Measurements from ENCODE around the gene DSCAML1.

The DSCAML1 gene

DNA sequence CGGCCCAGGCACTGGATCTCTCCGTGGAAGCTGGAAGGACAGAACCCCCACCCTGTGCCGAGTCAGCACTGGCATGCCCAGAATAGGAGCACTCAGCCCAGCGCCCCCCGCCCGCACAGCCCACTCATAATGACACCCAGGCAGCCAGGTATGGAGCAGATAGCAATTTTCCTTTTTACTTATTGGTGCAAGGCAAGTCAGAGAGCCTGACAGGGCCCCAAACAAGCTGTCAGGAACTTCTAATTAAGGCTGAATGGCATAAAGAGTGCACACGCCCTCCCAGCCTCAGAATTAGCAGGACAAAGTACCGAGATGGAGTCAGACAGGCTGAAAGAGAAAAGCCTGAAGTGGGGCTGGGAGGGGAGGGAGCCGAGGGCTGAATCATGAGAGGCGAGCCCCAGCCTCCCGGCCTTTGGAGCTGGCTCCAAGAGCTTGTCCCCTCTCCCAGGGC is 76.9 kb downstream of the DSCAML1 start:
- no peak for DNase-seq

DNA sequence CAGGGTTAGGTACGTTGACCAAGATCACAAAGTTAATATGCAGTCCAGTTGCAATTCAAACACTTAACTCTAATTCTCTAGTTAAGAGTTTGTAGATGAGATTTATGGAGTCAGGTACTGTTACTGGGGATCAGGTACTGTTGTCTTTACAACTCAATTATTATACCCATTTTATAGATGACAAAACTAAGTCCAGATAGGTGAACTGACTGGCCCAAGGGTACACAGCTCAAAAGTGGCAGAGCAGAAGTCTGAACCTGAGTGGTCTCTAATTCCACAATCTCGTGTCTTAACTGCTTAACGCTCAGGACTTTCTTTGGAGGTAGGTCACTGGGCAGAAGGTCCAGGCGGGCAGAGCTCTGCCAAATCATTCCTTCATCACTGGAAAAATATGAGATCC is 77.5 kb downstream of the DSCAML1 start:
- DNase-seq, result no peak

DNA sequence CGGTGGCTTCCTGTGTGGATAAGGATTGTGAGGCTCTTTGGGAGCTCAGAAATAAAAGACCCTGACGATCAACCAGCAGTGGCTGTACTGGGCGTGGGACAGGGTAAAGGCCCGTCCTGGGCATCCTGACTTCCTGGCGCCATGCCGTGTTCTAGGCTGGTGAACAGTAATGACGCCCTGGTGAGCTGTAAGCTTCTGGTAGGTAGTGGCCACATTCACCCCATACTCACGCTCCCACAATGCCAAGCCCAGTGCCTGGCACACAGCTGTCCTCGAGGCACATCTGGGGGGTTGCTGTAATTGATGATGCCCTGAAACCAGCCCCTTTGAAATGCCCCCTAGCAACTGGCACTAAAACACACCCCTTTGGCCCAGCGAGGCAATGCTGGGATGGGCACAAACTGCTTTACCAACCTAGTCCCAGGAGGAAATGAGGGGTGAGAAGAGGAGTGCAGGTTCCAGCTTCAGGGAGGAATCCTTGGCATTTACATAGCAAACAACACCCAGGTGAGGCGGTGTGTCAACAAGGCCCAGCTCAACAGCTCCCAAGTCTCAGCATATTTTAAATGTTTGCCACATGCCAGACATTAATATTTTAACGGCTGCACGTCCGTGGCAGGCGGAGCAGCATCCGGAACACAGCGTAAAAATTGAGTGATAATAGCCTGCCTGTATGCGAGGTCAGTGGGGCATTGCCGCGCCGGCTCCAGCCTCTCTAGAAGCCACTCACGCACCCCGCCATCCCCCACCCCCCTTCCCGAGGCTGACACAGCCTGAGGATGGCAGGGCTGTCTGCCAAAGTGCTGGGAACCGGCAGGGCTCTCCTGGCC is 79.3 kb downstream of the DSCAML1 start:
- no peak for DNase-seq

DNA sequence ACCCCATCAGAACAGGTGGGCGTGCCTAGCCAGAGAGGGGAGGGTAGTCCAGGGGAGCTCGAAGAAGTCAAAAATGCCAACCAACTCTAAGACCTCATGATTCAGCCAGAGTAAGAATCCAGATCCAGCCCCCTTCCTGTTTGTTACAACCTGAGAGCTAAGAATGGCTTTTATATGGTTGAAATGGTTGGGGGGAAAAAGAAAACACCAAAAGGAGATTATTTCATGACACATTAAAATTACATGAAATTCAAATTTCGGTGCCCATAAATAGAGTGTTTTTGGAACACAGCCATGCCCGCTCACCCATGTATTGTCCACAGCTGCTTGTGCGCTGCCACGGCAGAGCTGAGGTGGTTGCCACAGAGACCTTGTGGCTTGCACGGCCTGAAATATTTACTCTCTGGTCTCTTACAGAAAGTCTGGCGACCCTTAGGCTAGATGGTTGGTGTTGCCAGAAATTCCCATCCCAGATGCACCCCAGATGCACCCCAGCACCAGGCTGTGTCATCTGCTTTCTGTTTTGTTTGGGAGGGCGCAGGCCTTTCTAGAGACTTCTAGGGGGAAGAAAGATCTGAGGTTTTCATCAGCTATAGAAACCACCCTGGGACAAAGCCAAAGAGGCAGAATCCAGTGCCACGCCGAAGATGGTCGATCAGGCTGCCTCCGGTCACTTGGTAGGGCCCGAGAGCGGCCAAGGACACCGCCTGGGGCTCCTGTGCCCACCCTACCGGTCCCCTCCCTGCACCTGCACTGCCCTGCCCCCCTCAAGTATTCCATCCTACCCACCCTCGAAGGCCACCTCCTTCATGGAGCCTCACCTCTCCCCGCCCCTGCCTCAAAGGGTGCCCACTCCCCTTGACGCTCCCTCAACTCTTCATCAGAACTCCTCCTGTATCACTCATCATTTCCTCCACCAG is 80.2 kb downstream of the DSCAML1 start:
- no peak for DNase-seq

DNA sequence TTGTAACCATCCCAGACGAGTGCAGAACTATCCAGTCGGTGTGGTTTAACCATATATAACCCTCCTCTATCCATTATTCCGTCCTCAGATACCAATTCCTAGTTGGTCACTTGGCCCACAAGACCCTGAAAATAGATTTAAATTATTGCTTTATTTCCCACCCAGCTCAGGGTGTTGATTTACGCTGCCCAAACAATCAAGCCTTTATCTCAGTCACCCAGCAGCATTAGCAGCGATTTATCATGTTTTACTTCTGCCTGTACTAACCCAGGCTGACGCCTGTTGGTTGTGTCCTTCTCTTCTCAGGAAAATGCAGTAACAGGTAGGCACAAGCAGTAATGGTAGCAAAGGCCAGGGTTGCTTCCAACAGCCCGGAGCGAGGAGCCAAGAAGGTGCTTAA is 81.2 kb downstream of the DSCAML1 start:
- DNase-seq, result no peak

DNA sequence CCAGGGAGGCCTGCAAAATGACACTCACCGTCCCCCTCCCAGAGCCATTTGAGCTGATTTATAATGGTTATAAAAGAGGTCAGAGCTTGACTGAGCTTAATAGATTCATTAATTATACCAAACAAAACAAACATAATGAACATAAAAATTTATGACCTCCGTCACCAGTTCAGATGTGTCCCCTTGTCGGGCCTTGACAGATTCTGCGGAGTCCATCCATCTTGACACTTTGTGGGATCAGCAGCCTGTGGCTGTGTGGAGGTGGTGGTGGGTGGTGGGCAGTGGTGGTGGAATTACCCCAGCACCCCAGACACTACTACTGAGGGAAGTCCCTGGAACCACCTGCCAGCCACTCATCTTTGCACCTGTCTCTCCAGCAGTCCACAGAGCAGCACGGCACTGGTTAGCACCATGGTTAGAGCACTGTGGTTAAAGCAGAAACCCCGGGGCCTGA is 83.5 kb downstream of the DSCAML1 start:
- no peak for DNase-seq

DNA sequence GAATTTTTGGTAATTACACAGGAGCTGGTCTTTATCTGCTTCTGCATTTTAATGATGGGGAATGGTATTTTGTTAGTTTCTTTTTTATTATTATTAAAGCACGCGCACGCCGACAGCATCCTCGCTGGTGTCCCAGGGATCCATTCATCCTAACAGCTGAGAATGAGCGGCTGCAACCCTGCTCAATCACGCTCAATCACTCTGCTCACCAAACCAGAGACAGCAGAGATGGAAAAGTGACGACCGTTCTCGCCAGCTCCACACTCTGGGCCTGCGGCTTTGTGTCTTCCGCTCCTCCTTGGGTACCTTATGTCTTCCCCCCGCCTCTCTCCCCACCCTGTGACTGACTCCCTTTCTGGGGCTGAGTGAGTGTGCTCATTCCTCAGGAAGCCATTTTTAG is 84.5 kb downstream of the DSCAML1 start:
- no peak for DNase-seq

DNA sequence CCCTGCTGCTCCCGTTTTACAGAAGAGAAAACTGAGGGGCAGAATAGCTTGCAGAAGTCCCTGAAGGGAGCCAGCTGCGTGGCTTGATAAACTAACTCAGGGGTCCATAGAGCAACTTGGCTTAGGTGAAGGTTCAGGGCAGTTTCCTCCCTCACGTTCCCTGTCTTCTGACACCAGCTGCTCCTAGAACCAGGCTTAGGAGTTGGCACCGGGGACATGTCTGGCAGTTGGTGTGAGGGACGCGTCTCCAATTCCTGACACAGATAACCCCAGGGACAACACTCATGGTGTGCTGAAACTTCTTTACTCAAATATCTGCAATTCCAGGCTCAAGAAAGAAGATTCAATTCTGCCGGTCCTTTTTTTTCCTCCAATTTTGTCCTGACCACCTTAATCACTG is 85.7 kb downstream of the DSCAML1 start:
- no peak for DNase-seq

DNA sequence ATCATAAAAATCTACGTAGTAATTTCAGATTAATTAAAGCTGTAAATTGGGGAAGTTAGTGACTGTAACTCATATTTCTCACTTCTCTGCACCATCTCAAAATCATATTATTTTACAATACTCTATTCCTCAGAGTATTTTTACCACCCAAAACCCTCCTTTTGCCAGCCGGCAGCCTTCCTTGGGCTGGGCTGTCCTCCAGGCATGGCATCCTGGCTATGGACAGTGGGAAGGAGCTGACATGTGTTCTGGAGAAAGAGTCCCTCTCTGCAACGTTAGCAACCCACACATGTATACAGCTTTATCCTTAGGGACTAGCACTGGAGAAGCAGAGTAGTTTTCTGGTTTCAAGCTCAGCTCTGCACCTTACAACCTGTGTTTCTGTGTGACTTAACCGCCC is 86.8 kb downstream of the DSCAML1 start:
- DNase-seq, result no peak

DNA sequence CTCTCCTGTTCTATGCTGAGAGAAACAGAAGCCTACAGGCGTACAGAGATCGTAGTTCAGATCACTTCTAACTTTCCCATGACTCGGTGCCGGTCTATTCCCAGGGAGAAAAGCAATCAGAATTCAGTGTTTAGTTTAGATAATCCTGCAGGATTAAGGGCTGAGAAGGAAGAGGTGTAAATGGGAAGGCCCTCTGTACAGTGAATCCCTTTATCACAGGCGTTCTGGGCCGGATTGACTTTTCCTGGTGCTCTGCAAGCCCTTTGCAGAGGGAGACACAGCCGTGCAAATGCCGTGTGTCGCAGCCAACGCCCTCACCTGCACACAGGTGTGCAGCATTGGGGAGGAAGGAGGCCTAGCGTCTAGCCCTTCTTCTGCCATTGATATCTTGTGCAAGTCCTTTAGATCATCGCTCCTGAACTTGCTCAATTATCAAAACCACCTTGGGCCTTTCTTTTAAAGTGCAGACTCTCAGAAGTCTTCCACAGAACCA is 90.6 kb downstream of the DSCAML1 start:
- DNase-seq, result no peak

DNA sequence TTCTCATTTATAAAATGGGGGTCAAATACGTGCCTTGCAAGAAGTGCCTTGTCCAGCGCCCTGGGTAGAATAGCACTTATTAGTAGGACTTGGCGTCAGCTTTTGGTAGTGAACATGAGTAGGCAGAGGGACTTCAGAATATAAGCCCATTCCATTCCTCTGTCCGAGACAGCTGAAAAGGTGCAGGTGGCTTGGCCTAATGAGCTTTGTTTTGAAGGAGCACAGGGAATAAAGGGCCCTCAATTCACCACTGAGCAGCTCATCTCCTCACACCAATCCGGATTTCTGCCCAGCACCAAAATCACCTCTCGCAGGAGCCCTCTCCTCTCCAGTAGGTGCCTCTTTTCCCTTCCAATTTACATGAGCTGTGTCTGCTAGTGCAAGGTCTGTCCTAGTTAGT is 91.2 kb downstream of the DSCAML1 start:
- DNase-seq, result no peak

DNA sequence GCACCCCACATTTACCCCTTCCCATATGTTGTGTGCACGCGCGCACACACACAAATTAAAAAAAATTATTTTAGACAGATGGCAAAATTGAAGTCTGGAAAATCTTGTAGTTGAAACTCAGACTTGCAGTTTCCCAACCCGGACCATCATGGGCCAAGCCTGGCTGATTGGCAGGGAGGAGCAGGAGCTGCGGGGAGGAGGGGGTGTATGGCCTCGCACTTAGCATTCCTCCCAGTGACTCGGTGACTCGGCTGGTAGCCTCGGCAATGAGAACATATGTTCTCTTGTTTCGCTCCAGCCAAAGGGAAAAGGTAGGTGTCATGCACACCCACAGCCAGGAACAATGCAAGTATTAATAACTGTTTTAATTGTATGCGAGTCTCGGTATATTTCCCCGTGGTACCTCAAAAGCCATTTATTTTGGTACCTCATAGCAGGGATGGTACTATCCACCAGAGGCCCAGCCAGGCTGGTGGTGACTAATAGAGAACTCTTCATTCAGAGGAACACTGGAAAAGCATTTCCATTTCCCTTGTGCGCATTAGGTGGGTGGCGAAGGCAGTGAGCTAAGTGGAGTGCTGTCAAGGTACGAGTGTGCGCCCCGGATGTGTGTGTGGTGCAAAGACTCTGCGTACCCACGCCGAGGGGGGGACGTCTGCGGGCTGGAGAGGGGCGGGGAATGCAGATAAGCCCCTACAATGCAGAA is 92.5 kb downstream of the DSCAML1 start:
- no peak for DNase-seq

DNA sequence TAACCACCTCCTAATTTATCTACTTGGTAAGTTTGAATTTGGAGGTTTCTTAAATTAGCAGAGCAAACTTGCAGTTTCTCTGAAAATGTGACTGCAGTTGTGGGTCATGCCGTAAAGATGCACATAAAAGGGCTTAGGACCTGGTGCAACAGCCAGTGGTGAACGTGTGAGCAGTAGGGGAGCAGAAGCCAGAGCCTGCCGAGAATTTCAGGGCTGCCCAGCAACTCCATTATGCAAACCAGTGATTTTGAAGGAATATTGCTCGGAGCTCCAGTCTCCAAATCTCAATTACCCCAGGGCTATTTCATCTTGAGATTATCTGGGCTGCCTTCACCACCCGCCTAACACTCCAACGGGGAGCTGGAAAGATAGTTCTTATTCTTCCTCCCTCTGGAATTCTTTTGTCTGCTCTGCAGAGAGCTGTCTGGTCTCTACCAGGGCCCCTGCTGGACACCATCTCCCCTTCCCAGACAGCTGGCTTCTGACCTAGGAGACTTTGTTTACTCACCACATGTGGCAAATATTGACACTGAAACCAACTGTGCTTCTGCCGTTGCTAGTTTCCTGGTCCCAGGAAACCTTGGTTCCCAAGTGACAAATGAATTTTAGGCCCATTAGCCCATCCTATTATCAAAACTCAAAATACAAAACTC is 93.9 kb downstream of the DSCAML1 start:
- DNase-seq, result no peak

DNA sequence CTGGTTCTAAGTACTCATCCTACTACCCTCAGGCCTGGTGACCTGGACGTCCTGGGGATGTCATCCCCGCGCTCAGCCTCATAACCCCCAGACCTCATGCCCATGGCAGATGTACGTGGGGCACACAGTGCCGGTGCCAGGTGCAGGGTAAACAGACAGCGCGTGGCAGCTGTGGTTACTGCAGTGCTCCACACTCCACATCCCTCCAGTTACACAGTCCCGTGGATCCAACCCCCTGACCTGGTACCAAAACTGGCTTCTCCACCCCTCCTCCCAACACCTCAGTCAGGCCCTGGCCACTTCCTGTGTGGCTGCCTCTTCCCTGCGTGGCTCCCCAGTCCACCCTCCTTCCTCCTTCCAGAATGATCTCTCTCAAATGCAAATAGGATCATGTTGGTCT is 95.2 kb downstream of the DSCAML1 start:
- DNase-seq, result no peak

DNA sequence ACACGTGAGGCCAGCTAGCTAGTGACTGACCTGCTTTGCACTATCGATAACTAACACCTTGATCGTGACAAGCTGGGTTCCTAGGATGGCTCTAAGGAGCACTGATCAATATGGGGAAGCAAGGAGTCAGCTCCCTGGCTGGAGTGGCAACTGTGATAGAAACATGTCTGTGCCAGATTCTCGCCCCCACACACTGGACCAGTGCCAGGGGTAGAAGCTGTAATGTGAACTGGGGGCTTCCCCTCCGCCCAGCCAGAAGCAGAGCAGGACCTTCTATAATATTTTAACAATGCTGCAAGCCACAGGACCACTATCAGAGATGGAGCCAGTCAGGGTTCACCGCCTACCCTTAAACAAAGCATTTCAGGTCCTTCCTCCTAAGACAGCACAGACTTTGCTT is 96.5 kb downstream of the DSCAML1 start:
- DNase-seq, result no peak

DNA sequence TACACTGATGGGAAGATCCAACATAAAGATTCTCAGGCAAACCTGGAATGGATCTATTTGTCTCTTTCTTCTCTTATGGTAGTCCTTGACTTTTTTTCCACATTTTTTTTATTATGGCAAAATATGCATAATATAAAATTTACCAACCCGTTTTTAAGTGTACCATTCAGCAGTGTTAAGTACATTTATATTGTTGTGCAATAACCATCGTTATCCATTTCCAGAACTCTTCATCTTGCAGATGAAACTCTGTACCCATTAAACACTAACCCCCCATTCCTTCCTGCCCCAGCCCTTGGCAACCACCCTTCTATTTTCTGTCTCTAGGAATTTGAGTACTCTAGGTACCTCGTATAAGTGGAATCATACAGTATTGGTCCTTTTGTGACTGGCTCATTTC is 99.7 kb downstream of the DSCAML1 start:
- no peak for DNase-seq

DNA sequence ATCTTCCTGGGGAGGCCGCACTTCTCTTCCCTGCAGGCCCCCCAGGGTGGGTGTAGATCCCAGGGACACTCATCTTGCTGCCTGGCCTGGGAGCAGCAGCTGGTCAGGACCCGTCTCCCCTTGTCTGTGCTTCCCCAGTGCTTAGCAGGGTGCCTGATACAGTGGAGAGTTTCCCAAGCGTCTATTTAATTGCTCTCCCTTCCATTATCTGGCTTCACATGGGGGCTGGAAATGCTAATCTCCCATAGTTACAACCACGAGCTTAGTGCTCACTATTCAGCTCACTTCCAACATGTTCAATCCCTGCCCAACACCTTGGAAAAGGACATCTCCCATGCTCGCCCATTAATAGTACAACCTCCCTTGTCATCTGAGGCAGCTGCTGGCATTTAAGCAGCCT is 100.5 kb downstream of the DSCAML1 start:
- DNase-seq, result no peak

DNA sequence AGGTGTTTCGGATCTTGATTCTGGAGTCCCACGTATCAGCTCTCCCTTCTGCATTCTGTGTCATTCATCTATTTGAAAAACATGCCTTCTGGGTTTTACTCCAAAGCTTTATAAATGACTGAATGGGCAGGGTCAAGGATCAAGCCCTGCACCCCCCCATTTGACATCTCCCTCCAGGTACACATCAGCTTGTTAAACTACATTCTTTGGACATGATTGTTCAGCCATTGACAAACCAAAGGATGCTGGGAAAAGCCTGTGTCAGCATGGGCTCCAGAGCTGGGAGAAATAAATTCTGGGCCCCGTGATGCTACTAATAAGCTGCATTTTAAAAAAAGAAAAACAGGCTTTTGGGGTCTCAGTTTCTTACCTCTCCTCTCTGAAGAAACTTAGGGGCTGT is 103.7 kb downstream of the DSCAML1 start:
- DNase-seq, result no peak

DNA sequence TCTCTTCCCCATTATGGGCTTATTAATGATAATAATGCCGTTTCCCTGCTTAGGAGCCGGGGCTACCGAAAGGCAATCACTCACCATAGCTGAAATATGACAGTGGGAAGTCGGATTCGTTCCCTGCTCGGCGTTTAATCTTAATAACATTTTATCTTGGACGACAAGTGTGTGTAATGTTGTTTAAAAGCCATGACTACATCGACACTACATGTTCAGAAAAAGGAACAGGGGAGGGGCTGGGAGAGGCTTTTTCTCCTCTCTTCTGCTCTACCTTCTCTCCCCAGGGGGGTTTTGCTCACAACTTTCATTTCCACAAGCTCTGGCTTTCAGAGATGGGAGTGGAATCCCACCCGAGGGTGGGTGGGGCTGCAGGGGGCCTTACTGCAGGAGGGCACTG is 105.5 kb downstream of the DSCAML1 start:
- no peak for DNase-seq

DNA sequence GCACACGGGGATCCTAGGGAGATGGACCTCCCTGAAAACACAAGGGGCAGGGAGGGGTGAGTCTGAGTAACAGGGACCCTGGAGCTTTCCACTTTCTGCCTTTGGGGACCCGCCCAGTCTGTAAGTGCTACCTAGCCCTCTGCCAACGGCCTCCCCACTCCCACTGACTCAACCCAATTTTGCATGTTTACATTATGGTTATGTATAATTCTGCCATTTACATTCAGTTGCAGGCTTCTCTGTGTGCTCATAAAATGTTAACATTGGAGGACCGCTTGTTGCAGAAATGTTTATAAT is 105.8 kb downstream of the DSCAML1 start:
- DNase-seq, result no peak

DNA sequence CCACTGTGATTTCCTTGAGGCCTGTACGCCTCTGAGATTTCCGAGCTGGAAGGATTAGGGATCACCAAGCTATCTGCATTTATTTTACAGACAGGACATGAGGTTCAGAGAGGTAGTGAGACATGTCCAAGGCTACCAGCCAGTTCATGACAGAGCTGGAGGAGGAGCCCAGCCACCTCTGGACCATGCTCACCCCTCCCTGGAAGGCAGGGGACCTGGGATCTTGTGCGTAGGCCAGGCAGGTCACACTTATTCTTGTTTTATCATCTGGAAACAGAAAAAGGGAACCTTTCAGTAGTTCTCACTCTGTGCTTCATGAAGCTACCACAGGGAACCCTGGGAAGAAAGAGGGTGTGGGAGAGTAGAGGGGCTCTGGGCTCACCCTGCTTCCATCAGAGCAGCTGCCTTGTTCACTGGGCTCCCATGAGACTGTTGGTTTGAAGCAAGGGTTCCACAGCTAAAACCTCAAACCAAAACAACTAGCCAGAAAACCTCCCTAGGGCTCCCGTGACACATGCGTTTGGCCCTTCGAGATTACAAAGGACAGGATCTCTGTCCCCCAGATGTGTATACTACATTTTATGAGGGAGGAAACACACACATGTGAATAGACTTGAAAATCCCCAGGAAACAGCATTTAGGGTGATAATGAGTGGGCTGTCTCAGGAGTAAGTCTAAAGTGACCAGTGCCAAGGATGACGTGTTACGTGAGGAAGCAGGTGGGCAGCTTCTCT is 106.4 kb downstream of the DSCAML1 start:
- no peak for DNase-seq

DNA sequence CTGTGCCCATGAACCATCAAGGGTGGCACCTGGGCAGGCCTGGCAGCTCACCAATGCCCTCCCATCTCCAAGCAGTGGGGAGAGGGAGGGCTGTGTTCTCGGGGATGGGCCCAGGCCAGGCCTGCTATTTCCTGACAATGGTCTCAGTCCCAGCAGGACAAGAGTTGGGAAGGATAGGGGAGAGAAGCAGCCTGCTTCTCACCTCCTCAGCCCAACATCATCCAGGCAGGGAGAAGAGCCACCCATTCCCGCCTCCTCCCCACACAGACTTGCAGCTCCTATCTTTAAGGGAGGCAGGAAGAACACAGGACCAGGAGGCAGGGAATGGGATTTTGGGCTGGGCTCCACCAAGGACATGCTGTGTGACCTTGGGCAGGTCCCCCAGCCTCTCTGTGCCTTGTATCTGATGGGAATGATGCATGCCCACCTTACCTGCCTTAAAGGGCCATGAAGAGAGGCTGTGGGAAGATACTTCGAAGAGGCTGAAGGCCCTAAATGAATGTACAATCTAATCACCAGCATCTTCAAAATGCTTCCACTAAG is 108.7 kb downstream of the DSCAML1 start:
- DNase-seq, result no peak

All from CD4-positive, alpha-beta T cell treated with Interleukin-4 for 1 hour (primary cell).